HTERT RPE-1 (cell line): ENCODE results near the gene LAMA3.

Source experiments
- in situ Hi-C: fragments of 300-500 bp; cut with MboI; formaldehyde crosslinking; loops from 4 replicates; pipeline ENCODE4 v1.14.3; 2020; ENCODE audit warnings: low sequenced_read_pairs

The LAMA3 gene

GRCh38 chr18:23772327-23773024 is 83.2 kb downstream of the LAMA3 start:
- in situ Hi-C loops = no loop called here

DNA sequence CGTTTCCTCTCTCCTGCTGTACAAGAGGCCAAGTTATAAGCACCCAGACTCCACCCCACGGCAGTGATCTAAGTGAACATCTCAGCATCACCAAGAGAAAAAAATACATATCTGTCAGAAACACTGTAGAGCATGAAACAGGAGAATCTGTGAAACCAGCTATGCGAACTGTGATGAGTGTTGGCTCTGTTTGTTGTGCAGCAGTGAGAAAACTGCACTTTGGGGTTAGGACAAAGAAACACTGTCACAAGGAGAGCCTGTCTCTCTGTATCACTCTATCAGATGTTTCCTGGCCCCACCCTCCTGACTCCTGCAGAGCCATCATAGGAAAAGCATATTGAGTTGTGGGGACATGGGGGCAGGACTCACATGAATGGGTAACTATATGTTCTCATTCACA is 87.1 kb downstream of the LAMA3 start:
- in situ Hi-C loops = no loop called here

GRCh38 chr18:23778828-23779227 is 89.6 kb downstream of the LAMA3 start:
- in situ Hi-C loops = no loop called here

- in situ Hi-C loops = no loop called here
Measured at GRCh38 chr18:23779696-23780303, 90.5 kb downstream of the LAMA3 start.

- in situ Hi-C loops = no loop called here
Measured at GRCh38 chr18:23784832-23785245, 95.6 kb downstream of the LAMA3 start.

DNA sequence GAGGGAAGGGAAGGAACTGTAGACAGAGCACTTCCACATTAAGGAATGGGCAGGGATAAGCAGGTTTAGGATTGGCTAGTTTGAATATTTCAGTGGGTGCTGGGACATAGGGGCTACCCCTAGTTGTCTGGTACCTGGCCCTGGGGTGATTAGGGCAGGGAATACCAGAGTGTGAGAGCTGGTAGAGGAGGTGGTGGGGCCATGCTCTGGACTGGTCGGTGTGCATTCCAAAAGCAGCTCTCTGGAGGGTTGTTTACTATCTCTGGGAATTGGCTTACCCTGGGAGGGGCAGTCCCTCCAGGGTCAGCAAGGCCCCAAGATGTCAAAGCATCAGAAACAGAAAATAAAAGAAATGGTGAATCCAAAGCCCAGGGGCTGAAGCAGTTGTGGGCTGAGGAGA is 103.8 kb downstream of the LAMA3 start:
- in situ Hi-C loops = no loop called here

- in situ Hi-C loops = no loop called here
Measured at GRCh38 chr18:23793985-23794867, 105.0 kb downstream of the LAMA3 start.

GRCh38 chr18:23798249-23798648 is 109.0 kb downstream of the LAMA3 start:
- in situ Hi-C loops = no loop called here

- in situ Hi-C loops = no loop called here
Measured at GRCh38 chr18:23798824-23799223, 109.6 kb downstream of the LAMA3 start.

DNA sequence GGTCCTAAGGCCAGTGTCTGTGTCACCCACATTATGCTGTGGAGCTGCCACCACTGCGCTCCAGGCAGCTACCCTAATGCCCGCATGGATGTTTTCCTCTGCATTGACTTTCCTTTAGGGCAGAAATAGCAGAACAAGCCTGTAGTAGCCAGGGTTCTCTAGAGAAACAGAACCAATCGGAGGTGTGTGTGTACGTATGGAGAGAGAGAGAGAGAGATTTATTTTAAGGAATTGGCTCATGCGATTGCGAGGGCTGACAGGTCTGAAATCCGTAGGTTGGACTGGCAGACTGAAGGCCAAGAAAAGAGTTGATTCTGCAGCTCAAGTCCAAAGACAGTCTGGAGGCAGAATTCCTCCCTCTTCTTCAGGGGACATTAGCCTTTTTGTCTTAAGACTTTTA is 110.3 kb downstream of the LAMA3 start:
- in situ Hi-C loops = no loop called here

- in situ Hi-C loops = no loop called here
Measured at GRCh38 chr18:23800902-23801301, 111.6 kb downstream of the LAMA3 start.

- in situ Hi-C loops = no loop called here
Measured at GRCh38 chr18:23802817-23803216, 113.6 kb downstream of the LAMA3 start.

GRCh38 chr18:23803755-23804154 is 114.5 kb downstream of the LAMA3 start:
- in situ Hi-C loops = no loop called here

DNA sequence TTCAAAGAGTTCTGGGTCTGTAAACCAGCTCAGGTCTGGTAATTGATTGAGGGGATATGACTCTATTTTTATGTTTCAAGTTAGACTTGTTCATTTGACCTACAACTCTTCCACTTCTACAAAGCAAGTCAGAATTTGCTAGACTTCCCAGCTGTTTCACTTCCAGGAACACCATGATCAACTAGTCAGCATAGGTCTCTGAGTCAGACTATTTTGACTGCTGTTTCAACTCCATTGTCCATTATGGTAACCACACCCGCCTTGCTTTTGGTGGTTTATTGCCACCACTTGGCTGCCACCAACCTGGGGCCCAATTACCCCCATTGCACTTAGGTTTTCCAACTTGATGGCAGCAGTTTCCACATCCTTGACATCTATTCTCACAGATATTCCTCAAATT is 116.6 kb downstream of the LAMA3 start:
- in situ Hi-C loops = no loop called here

DNA sequence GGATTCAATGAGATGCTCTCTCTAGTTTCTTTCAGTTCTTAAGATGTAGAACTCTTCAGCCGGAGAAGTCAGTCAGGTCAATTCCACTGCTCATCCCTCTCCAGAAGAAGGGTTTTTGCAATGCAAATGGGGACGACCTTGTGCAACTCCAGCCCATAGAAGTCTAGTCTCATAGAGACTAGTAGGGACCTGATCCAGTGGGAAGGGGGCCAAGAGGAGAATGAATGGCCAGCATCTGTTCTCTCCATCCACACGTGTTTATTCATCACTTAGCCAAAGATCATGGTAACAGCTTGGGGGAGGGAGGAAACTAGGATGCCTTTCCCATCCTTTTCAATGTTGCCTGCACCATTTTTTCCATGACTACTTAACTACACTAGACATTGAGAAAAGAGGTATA is 120.2 kb downstream of the LAMA3 start:
- in situ Hi-C loops = no loop called here

DNA sequence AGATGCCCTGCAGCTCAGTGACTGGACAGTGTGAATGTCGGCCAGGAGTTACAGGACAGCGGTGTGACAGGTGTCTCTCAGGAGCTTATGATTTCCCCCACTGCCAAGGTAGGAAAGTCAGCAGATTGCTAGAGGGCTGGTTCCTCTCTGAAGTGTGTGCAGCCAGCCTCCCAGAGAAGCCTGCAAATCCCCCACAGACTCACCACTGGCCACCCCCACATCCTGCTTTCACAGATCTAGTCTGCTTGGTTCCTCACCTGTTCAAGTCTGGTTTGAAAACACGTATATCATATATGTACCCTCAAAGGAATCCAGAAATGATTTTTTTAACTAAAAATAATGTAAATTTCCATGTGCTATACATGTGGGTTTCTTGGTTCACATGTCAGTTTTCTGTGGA is 121.1 kb downstream of the LAMA3 start:
- in situ Hi-C loops = no loop called here

DNA sequence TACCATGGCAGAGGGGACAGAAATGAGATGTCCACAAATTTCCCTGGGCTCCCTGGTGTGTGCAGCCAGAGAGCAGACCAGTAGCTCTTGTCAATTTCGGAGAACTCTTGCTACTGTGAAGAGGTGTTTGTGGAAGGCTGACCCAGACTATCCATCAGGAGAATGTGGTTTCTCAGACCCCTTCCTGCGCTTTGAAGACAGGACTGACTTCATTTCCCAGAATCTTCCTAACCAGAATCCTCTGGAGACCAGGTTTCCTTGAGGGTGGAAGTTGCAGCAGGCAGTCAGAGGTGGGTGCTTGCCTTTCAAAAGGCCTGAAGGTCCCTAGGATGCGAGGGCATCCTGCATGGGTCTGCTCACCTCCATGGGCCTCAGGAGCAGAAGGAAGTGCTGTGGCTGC is 121.9 kb downstream of the LAMA3 start:
- in situ Hi-C loops = no loop called here

DNA sequence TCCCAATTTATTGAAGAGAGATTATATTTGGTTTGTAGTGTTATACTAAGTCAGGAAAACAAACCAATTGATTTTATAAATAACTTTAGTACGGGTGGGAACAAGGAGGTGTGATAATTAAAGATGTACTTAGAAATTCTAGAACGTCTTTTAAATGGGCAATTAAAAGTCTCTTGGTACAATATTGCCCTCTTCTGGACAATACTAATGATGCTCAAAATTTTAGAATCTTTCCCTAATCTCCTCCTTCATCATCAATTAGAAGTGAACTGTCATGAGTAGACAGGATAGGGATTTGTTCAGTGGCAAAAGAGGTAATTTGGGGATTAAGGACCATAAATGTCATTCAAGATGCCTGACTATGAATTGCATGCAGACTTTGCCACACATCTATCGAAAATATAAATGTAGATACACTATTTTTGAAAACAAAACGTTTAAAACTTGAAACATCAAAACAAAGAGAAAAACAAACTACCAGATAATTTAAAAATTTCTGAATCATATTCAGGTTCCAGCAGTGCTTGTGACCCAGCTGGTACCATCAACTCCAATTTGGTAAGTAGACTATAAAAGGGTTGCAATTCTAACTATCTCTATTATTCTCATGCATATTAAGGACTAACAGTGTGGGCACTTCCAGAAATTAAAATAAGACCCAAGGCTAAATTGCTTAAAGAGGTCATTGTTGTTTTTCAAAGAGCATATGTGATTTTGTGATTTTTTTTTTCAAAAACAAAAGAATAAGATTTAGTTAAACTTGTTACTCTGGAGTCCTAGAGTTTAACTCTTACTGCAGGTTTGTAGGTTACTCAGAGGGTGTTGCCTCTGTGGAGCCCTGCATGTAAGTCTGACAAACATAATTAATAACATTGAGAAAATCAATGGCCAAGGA is 123.5 kb downstream of the LAMA3 start:
- in situ Hi-C loops = no loop called here

GRCh38 chr18:23814991-23815614 is 125.8 kb downstream of the LAMA3 start:
- in situ Hi-C loops = no loop called here

DNA sequence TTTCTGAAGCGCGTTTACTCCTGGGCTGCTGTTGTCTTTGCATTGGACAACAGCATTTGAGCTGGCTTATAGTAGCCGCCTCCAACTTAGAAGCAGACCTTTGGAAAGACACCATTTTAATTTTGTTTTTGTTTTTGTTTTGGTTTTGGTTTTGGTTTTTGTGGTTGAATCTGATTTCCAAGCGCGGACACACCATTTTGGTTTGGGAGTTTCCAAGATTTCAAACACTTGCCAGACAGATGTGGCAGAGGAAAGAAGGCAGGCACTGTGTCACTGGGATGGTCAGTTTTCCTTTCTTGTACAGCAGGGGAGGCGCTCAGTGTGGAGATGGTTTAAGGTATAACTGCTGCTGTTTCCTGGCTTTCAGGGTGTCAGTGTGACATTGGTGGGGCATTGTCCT is 126.8 kb downstream of the LAMA3 start:
- in situ Hi-C loops = no loop called here
